Endometrial microvascular endothelial cells (primary cell): Measurements from ENCODE around the gene SPATA6L. TPM values are rescaled to one million over a fixed set of nuclear protein-coding genes. Genes with fewer than 3 reads are reported as not detected.

ENCODE experiments used
- in situ Hi-C: cut with HindIII; loops from 2 replicates; pipeline ENCODE4 v1.10.0; 2017; ENCODE audit warnings: low sequenced_read_pairs, low pct_unique_long_range_greater_than_20kb; ENCODE audit errors: inconsistent ontology term
- total RNA-seq: library from RNA; depleted of rRNA; stranded (reverse); fragments of >200 nt; gene quantifications from one replicate; pipeline ENCODE4 v1.2.3, GENCODE V29; 2015; ENCODE audit errors: inconsistent ontology term

SPATA6L gene
- total RNA-seq, 1 donor from 2014 or later = 7.1 TPM

- in situ Hi-C loops = no loop called here
Measured at GRCh38 chr9:4573176-4573575, 93.1 kb downstream of the SPATA6L start.

GRCh38 chr9:4572184-4572826 is 94.0 kb downstream of the SPATA6L start:
- in situ Hi-C loops = no loop called here

- in situ Hi-C loops = no loop called here
Measured at GRCh38 chr9:4569101-4569500, 97.2 kb downstream of the SPATA6L start.

GRCh38 chr9:4567601-4568000 is 98.7 kb downstream of the SPATA6L start:
- in situ Hi-C loops = no loop called here

GRCh38 chr9:4566806-4567205 is 99.5 kb downstream of the SPATA6L start:
- in situ Hi-C loops = no loop called here

GRCh38 chr9:4563105-4563504 is 103.2 kb downstream of the SPATA6L start:
- in situ Hi-C loops = no loop called here

GRCh38 chr9:4559261-4560182 is 106.8 kb downstream of the SPATA6L start:
- in situ Hi-C loops = no loop called here

GRCh38 chr9:4558371-4558998 is 107.8 kb downstream of the SPATA6L start:
- in situ Hi-C loops = no loop called here

- in situ Hi-C loops = no loop called here
Measured at GRCh38 chr9:4555236-4555635, 111.0 kb downstream of the SPATA6L start.

- in situ Hi-C loops = no loop called here
Measured at GRCh38 chr9:4553951-4554381, 112.3 kb downstream of the SPATA6L start.

GRCh38 chr9:4550777-4551484 is 115.3 kb downstream of the SPATA6L start:
- in situ Hi-C loops = no loop called here

GRCh38 chr9:4549751-4550295 is 116.5 kb downstream of the SPATA6L start:
- in situ Hi-C loops = no loop called here

GRCh38 chr9:4548811-4549725 is 117.2 kb downstream of the SPATA6L start:
- in situ Hi-C loops = no loop called here

Other genes starting within 250 kb of the SPATA6L start
- gene SLC1A1, start 176.0 kb downstream of the SPATA6L start, total RNA-seq = 16.4 TPM
- 6.5 TPM for gene PLPP6, start 4.2 kb downstream of the SPATA6L start, total RNA-seq
- 6.3 TPM for gene CDC37L1, start 13.1 kb upstream of the SPATA6L start, total RNA-seq
- gene AK3, start 74.7 kb upstream of the SPATA6L start, total RNA-seq = 39.6 TPM
- gene RCL1, start 126.5 kb upstream of the SPATA6L start, total RNA-seq = 16.0 TPM